Midbrain (tissue), 1 donor: ENCODE results near the gene SGSM2.
A peak's percentile ranks its signal among the peaks of the same experiment; 100 is the strongest.
"Not testable (repeated sequence)": the region's sequence is repeated elsewhere in the genome, so short reads cannot be mapped to it uniquely, and the experiment has no call there.

Experiments used
- DNase-seq: peaks from one replicate; lab custom pipeline; 2025; lab: John Stamatoyannopoulos, UW

SGSM2 gene, protein sequence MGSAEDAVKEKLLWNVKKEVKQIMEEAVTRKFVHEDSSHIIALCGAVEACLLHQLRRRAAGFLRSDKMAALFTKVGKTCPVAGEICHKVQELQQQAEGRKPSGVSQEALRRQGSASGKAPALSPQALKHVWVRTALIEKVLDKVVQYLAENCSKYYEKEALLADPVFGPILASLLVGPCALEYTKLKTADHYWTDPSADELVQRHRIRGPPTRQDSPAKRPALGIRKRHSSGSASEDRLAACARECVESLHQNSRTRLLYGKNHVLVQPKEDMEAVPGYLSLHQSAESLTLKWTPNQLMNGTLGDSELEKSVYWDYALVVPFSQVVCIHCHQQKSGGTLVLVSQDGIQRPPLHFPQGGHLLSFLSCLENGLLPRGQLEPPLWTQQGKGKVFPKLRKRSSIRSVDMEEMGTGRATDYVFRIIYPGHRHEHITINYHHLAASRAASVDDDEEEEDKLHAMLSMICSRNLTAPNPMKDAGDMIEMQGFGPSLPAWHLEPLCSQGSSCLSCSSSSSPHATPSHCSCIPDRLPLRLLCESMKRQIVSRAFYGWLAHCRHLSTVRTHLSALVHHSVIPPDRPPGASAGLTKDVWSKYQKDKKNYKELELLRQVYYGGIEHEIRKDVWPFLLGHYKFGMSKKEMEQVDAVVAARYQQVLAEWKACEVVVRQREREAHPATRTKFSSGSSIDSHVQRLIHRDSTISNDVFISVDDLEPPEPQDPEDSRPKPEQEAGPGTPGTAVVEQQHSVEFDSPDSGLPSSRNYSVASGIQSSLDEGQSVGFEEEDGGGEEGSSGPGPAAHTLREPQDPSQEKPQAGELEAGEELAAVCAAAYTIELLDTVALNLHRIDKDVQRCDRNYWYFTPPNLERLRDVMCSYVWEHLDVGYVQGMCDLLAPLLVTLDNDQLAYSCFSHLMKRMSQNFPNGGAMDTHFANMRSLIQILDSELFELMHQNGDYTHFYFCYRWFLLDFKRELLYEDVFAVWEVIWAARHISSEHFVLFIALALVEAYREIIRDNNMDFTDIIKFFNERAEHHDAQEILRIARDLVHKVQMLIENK

DNA sequence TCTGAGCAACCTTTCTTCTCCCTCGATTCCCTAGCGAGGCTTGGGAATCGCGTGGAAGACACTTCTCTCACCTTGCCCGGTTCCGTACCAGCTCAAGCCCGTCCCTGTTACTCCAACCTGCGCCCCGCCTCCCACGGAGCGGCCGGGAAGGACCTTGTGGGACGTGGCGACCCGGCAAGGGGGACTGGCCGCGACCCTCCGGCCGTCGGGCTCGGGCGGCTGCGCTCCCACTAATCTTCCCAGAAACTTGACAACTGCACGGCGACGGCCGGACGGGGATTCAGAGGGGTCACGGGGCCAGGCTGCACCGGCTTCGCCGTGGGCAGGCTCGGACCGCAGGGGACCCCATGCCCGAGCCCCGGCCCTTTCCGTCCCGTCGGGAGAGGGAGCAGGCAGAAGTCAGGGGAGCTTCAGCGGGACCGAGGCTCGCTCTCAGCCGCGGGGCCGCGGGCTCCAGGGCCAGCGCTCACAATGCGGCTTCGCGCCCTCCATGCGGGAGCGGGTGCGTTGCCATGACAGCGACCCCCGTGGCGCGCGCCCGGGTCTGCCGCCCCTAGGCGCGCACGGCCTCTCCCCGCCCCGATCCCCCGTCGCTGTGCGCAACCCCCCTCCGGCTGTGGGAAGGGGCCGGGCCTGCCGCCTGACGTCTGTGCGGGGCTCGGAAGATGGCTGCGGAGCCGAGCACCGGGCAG, at the start of gene SGSM2:
Gene SGSM2, plus strand, starts transcription at position 650 of the 692 bp plus-strand sequence. CDS start 188 bp downstream, outside the sequence.
- DNase-seq = peak; percentile 40

DNA sequence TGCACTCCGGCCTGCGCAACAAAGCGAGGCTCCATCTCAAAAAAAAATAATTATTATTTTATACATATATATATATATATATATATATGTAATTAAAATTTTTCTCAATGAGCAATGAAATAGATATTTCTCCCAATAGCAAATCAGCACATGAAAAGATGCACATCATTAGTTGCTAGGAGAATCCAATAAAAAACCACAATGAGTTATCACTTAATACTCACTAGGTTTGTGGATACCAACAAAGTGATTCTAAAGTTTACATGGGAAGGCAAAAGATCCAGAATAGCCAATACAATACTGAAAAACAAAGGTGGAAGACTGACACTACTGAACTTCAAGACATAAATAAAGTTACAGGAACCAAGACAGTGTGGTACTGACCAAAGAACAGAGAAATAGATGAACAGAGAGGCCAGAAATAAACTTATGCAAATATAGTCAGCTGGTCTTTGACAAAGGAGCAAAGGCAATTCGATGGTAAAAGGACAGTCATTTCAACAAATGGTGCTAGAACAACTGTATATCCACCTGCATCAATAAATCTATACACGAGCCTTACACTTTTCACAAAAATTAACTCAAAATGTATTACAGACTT, 47.3 kb upstream of the SGSM2 start:
- DNase-seq = no peak

DNA sequence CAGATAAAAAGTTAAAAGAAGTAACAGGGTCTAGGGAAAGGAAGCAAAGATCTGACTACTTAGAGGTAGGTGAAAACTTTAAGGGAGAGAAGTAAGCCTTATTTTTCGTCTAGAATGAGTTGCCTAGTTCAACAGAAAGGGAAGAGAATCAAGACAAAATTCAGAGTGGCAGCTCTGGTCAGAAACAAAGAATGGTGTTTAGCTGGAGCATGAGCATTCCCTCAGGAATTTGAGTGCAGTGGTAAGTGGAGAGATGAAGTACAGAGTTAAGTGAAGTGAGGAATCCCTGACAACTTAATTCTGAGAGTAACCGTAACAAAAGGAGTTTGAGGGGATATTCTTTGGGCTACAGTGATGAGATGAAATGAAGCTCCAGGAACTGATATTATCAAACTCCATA, 45.2 kb upstream of the SGSM2 start:
- DNase-seq = no peak

DNA sequence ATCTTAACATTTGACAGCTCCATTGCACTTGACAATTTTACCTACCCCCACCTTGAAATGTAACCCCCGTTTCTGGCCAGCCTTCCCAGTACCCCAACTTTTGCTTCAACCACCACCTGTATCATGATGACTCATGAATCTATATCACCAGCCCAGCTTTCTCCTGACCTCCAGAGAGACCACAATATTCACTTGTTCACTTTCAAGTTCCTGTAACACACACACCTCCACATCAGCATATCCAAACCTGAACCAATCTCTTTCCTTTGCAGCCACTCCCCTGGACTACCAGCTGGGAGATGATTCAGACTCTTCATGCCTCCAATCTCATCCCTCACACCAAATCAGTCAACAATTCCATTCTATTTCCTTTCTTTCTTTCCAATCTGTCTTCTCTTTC, 41.7 kb upstream of the SGSM2 start:
- no peak for DNase-seq

DNA sequence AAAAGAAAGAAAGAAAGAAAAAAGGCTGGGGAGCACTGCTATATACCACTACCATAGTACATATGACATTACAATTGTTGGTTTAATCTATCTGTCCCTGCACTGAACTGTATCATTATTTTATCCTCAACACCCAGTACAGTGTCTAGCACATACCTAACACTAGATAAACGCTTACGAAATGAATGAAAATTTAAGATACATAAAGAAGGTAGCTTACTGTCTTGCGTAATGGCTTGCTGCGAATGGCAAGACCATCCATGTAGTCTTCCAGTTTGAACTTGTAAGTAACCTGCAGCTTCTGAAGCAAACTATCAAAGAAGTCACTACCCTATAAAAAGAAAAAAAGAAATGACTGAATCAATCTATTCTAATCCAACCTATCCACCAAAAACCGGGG, 40.3 kb upstream of the SGSM2 start:
- no peak for DNase-seq

DNA sequence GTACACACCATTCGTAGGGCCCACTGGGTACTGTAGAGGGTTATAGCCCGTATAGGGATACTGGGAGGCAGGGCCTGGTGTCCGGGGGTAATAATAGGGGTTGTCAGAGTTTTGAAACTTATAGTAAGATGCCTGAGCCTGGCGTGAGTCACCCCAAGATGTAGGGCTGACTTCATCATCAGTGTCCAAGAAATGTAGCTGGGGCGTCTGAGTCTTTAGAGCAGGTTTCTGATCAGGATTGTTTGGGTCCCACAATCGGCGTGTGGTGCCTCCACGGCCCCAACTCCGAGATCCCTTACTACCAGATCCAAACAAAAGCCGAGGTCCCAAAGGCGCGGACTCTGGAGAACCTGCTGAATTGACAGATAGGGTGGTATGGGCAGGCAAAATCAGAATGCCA, 38.2 kb upstream of the SGSM2 start:
- no peak for DNase-seq

DNA sequence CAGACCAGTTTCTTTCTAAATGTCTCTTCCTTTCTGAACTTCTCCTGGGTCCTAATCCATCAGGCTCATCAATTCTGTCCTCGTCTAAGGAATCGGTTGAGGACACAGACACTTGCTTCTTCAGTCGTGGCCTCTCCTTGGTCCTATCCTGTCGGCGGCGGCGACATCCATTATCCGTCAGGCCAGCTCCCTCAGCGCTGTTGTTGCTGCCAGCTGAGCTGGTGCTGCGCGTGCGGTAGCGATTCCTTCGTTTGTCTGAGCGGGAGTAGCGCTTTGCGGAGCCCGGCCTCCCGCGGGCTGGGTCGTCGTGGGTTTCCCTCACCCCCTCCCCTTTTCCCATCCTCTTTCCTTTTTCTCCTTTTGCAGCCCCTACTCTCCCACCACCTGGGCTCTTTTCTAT, 37.5 kb upstream of the SGSM2 start:
- DNase-seq = no peak

DNA sequence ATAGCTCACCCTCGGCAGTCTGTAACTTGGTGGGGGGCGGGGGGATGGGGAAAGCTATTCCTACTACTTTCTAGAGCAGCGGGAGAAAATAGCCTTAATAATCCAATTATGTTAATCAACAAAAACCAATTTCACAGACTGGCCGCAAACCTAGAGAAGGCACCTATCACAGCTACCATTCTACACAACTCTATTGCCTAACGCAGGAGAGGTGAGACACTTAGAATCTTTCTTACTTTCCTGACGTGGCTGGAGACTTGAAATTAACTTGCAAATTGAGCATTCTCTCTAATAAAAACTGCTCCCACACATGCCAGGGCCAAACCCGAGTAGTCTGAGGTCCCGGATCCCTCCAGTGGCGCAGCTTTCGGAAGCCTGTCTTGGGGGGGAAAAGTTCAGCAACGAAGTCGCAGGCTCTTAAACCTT, 34.5 kb upstream of the SGSM2 start:
- no peak for DNase-seq

DNA sequence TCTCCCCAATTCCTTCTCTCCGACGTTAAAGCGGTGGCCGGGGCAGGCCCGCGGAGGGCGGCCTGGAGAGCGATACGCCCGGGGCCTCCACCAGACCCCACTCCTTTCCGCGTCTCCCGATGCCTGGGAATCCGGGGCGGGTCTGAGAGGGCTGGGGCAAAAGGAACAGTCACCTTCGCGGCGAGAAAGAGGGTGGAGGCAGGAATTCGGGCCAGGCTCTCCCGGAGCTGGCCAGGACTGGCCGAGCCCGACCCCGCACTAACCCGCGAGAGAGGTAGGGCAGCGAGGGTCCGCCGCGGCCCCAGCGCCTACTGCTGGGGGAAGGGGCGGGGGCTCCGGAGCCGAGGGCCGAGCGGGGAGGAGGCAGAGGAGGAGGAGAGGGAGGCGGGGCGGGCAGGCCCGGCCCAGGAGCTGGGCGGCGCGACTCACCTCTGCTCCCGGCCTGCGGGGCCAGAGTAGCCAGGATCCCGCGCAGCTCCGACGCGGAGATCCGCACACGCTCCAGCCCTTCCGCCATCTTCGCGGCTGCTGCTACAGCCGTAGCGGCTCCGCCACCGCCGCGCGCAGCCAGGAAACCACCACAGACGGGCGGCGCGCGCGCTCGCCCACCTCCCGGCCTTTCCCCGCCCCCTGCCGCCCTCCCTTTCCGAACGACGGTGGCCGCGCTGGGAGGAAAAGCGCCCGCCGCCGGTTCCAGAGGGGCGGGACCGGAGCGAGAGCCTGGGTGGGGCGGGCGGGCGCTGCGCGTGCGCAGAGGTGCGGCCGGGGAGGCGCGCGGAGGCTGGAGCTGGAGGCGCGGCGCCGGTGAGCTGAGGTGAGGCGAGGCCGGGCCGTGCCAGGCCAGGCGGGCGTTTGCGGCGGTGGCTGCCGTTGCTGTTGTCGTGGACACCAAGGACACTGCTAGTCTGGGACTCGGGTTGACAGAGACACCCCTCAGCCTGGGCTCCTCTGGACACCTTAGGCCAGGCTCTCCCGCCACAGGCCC, 33.8 kb upstream of the SGSM2 start, which contains the start of the genes SMG6 and SRR:
Gene SMG6, minus strand, starts transcription at position 582 of the 985 bp plus-strand sequence. Its CDS starts 65 bp downstream, at position 517.
Gene SRR, plus strand, starts transcription at position 747 of the 985 bp plus-strand sequence. CDS start 11,611 bp downstream, outside the sequence.
- DNase-seq = peak; percentile 90

DNA sequence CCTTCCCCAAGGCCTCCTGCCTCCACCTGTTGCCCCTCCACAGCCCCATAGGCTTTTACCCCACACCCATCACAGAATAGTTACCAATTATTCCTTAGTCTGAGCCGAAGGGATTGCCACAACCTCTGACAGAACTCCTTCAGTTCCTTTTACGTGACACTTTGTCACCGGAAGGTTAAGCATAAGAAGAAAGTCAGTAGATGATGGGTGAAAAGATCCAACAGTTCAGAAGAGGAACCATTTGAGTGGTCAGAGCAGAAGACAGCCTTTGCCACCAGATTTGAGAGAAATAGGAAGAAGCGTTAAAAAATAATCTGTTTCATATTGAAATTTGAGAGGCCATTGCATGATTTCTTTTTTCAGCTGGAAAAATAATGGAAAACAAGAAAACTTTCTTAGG, 32.4 kb upstream of the SGSM2 start:
- DNase-seq = no peak

DNA sequence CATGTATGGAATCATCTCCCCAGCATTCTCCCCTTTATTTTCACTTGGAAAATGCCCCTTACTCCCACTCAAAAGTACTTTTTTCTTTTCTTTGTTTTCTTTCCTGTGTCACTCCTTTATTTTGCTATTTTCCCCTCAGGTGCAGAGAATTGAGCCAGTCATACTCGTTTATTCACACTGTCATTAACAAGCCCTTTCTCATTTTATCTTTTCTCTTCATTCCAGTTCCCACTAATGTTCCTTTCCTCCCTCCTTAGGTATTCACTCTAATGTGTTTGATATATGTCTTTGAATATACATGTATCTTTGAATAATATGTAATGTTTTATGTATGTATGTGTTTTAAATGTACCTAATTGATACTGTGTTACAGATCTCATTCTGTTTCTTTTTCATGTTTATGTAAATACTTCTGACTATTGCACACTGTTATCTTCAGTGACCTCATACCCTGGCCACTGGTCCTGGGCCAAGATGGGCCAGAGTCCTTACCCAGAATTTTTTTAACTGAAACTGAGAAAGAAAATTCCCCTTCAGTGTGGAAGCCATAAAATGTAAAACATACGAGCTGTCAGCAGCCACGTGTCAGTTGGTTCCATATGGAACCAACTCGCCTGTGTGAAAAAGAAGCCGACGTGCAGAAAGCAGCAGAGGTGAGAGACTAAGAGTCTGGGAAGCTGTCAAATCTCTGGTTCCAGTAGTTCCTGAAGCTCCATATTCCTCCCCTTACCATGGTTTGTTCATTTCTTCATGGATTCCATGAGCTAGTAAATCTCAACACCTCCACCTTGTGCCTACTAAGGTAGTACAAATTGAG, 27.8 kb upstream of the SGSM2 start:
- DNase-seq = no peak

DNA sequence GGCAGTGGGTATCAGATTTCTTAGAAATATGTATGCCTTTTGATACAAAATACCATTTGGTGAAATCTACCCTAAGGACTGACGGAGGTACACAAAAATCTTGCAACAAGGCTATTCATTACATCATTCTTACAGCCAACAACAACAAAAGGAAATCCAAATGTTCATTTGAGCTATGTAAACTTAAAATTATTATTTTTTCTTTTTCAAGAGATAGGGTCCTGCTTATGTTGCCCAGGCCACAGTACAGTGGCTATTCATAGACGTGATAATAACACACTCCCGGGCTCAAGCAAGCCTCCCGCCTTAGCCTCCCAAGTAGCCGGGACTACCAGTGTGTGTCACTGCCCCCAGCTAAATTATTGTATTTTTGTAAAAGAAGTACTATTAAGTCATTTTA, 24.6 kb upstream of the SGSM2 start:
- no peak for DNase-seq

DNA sequence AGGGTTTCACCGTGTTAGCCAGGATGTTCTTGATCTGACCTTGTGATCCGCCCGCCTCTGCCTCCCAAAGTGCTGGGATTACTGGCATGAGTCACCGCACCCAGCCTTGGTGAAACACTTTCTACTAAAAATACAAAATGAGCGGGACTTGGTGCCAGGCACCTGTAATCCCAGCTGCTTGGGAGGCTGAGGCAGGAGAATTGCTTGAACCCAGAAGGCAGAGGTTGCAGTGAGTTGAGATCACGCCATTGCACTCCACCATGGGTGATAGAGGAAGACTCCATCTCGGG, 20.4 kb upstream of the SGSM2 start:
- DNase-seq = not testable (repeated sequence)

DNA sequence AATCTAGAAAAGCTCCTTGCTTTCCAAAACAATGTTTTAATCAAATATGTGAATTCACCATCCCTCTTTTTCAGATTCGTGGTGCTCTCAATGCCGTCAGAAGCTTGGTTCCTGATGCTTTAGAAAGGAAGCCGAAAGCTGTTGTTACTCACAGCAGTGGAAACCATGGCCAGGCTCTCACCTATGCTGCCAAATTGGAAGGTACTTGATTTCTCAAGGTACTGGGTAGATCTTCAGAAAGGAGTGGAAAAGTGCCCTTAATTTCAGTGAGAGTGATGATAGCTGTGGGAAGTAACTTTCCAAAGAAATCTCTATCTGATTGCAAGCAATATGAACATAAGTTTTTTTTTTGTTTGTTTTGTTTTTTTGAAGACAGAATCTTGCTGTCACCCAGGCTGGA, 19.5 kb upstream of the SGSM2 start:
- DNase-seq = no peak

DNA sequence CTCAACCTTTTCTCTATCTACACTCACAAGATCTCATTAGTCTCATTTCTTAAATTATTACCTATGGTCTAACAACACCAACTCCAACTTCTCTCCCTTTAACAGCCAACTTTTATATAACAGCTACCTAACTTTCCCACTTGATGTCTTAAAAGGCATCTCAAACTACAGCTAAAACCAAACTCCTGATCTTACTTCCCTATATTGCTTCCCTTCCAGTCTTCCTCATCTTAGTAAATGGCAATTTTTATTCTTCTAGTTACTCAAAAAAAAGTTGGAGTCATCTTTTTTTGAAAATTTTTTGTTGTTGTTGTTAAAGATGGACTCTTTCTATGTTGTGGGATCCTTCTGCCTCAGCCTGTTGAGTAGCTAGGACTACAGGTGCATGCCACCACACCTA, 18.2 kb upstream of the SGSM2 start:
- no peak for DNase-seq

DNA sequence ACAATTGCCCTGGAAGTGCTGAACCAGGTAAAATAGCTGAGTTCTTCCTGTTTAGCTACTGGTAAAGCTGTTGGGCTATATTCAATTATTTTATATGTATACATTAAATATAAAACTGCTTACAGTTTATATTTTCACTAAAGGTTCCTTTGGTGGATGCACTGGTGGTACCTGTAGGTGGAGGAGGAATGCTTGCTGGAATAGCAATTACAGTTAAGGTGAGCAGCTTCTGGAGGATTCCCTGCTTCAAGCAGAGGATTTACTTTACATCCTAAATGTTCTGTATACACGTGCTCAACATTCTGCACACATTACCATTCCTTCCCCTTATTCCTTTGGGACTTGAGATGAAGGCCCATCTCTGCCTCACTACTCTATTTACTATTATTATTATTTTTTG, 15.9 kb upstream of the SGSM2 start:
- no peak for DNase-seq

DNA sequence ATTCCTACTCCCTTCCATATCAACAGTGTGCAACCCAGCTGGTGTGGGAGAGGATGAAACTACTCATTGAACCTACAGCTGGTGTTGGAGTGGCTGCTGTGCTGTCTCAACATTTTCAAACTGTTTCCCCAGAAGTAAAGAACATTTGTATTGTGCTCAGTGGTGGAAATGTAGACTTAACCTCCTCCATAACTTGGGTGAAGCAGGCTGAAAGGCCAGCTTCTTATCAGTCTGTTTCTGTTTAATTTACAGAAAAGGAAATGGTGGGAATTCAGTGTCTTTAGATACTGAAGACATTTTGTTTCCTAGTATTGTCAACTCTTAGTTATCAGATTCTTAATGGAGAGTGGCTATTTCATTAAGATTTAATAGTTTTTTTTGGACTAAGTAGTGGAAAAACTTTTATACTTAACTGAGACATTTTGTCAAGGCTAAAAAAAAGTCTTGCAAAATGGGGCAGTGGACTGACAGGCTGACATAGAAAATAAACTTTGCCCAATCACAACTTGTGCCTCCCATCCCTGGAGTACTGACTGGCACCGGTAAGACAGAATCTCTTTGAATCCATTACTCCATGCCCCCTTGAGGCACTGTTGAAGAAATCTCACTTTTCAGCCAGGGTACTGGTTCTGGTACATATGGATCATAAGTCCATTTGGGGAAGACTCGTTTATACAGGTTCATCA, 13.5 kb upstream of the SGSM2 start:
- no peak for DNase-seq

DNA sequence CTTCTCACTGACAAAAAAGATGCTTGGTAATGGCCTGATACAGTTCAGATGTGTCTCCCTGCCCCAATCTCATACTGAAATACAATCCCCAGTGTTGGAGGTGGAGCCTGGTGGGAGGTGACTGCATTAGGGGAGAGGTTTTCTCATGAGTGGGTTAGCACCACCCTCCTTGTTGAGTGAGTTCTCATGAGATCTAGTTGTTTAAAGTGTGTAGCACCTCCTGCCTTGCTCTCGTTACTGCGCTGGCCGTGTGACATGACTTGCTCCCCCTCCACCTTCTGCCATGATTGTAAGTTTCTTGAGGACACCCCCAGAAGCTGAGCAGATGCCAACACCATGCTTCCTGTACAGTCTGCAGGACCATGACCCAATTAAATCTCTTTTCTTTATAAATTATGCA, 6.0 kb upstream of the SGSM2 start:
- DNase-seq = no peak

DNA sequence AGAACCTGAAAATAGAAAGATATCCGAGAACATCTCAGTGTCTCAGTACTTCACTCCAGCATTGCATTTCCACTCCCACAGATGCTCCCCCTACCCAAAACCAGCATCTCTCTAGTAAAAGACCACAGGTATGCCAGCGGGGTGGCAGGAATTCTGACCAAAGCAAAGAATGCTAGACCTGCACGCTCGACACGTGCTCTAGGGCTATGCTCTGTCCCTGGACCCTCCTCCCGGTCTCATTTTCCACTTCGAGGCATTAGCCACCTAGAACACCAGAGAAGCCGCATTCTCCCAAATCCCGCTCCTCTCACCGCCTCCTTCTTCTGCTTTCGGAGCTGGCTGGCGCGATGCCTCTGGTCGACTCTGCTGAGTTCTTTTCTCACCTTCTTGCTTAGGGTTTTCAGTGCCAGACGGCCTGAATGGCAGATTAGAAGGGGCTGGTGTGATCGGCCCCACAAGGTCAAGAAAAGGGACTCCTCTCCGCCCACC, 1.5 kb upstream of the SGSM2 start:
- DNase-seq = no peak
